ENCODE results near the gene GPSM1. TPM values are rescaled to one million over a fixed set of nuclear protein-coding genes. Genes with fewer than 3 reads are reported as not detected.
"Not testable (repeated sequence)": the region's sequence is repeated elsewhere in the genome, so short reads cannot be mapped to it uniquely, and the experiment has no call there.

Gene GPSM1
- total RNA-seq, 1 donor from 2014 or later: 27.0 TPM

DNA sequence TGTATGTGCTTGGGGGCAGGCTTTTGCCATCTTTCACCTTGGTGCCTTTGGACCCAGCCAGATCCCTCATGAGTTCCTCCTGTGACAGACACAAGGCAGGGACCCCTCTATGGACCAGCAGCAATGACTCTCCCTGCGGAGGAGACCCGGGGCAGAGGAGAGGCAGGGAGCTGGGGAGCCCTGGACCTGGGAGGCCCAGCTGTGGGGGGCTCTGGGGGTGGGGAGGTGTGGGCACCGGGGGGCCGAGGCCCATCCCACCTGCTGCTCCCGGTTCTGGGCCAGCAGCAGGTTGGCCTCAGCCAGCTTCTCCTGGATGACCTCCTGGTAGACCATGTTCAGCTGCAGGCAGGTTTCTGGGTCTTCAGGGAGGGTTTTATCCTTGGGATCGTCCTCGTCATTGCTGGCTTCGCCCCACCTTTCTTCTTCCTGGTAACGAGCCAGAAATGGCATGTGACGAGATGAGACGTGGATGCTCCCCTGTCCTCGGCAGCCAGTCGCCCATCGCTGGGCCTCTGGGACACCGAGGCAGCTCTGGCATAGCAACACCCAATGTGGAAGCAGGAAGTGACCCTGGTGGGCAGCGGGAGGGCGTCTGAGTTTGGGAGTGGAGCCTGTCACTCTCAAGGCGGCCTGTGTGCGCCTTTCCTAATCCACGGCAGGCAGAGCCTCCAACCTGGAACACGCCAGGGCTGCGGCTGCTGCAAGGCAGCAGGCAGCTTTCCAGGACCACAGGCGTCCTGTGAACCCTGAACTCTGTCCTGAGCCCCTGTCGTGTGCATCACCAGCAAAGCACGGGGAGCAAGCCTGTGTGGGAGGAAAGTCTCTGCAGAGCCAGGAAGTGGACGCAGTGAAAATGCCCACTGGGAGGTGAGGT is 68.2 kb downstream of the GPSM1 start:
- DNase-seq: no peak

DNA sequence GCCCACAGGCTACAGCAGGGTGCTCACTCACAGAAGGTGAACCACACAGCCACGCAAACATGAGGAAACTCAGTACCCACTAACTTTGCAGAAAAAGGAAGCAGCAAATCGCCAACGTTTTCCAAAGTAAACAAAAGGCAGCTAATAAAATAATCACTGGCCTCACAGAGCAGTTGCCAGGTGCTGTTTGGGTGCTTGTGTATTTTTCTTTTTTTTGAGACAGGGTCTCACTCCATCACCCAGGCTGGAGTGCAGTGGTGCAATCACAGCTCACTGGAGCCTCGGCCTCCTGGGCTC is 68.8 kb downstream of the GPSM1 start:
- DNase-seq: no peak

DNA sequence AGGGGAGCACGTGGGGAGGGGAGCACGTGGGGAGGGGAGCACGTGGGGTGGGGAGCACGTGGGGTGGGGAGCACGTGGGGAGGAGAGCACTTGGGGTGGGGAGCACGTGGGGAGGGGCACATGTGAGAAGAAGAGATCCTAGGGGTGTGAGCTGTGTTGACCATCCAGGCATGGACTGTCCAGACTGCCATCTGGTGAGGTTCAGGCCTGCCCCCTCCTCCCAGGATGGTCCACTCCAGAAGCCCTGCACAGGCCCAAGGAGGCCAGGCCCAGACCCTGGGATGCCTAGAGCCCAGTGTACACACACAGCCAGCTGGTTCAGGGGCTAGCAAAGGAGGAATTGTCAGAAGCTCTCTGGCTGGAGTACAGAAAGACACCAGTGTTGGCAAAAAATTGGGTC is 70.3 kb downstream of the GPSM1 start:
- DNase-seq: no peak

DNA sequence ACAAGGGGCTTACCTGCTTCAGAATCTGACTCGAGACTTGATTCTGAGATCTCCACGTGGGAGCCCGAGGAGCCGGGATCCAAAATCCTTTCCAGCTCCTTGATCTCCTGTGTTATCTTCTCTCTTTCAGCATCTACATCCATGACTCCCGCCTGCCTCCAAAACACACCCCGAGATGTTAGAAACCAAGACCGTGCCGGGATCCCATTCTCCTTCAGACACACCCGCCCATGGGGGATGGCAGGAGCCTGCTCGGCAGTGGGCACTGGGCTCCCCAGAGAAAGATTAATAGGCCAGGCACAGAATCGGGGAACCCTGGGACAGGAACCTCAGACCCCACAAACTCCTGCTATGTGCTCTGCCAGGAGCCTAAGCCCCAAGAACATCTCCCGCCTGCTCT is 70.9 kb downstream of the GPSM1 start:
- no peak for DNase-seq

DNA sequence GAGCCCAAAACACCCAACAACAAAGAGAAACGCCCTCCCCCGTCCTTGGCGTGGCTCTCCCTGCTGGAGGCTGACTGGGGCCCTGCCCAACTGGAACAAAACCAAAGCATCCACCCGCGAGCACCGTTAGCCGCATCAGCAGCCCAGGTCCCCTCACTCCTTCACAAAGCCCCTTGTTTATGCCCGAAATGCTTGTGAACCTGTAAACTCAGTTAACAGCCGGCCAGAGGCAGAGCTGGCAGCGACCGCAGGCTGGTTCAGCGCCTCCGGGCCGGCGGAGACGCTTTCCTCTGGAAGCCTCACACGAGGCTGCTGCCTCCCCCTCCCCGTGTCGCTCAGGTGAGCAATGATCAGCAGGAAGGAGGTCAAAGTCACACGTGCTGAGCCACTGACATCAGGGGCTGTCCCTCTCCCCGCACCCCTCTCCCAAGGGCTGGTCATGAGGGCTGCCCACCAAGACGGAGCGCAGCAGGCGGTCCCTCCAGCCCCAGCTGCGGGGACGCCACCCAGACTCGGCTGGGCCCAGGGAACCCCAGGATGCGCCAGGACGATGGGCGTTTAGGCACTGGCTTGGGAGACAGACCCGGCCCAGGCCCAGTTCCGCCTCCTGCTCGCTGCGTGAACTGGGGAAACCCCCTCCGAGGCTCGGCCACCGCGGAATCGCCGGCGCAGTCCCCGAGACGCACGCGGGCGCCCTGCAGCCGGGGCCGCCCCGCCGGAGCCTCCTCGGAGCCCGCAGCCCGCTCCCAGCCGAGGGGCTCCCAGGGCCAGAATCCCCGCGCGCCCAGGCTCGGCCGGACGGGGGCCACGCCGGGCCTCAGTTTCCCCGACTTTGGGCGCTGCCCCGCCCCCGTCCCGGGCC is 72.1 kb downstream of the GPSM1 start:
- no peak for DNase-seq

DNA sequence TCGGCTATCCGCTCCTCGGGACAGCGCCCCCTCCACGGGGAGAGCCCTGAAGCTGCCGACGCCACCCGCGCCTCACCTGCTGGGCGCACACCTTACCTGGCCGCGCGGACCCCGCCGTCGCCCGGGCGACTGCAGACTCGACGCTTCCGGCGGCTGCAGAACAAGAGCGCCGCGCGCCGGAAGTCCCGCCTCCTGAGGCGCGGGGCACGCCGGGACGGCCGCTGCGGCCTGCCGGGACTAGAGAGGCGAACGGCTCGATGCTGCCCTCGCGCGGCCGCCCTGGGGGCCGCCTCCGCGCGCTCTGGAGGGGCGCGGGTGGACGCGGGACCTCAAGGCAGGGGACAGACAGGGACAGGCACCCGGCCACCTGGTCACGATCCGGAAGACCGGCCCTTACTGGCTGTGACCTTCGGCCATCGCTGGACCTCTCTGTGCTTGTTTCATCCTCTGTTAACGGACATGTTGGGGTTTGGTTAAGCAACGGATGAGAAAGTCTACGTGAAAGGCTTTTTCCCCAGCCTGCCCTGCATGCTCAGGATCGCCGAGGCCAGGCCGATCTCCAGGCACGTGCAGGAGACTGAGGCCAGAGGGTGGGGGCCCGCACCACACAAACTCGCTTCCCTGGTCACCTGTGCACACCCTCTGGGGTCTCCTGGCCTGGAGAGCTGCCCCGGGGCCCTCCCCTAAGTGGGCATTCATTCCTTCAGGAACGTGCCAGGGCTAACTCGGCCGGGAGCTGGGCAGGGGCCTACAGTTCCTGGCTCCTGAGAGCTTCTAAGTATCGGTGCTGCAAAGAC is 72.9 kb downstream of the GPSM1 start, which contains the start of gene SNAPC4:
TSS of gene SNAPC4 (minus strand) at position 133 of the 797 bp plus-strand sequence. CDS start 1,742 bp downstream, outside the sequence.
- peak; percentile 94 for DNase-seq

DNA sequence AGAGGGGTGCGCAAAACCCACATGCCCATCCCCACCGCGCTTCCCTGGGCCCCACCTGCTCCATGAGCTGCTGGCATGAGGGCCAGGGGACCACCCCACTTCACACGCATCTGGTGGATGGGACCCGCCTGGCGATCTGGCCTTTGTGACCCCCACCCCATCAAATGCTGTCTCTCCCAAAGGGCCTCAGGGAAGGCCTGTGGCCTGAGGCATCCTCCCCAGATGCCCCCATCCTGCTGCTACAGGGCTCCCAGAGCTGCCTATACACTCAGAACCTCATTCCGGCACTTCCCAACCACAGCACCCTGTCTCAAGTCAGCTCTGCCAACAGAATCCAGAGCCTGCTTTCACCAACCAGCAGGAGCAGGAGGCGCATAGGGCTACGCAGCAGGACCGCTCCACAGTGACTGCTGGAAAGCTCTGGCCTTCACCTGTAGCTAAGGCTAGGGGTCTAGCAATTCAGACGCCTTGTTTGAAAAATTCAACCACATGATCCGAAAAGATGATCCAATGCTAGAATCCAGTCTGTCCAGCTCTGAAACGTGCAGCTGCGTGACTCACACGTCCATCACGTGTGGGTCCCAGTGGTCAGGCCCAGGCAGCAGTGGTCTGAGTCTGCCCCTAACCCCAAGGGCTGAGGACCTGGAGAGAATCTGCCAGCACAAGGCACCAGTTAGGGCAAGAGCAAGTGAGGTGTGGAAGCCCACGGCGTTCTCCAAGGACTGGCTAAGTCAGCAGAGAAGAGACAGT is 74.0 kb downstream of the GPSM1 start:
- DNase-seq: no peak

DNA sequence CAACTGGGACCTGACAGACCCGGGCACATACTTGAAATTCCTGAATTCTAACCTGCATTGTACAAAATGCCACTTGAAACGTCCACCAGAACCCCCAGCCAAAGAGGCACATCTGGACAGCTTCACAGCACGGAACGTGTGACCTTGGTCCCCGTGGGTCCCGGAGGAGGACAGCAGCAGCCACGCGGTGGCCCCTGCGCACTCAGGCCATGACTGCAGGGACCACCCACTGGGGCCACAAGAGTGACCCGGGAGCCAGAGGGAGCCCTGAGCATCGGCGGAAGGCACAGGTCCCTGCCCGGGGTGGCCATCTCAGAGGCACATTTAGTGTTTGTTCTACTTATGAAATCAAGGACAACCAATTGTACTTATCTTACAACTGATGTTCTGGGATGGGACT is 74.7 kb downstream of the GPSM1 start:
- no peak for DNase-seq

DNA sequence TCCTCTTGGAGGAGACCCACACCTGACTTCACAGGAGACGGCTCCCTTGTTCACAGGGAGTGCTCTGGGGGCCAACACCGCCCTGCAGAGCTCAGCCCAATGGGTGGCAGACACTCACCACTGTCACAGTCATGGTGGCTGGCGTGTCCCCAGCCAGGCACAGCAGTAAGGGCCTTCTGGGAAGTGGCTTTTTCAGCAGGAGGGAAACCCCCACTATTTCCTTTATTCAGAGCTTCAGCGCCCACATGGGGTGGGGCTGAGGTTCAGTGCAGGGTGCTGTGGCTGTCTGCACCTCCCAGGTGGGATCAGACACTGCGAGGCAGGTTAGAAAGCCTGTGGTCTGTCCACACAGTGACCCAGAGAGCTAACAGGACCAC is 76.2 kb downstream of the GPSM1 start:
- no peak for DNase-seq

DNA sequence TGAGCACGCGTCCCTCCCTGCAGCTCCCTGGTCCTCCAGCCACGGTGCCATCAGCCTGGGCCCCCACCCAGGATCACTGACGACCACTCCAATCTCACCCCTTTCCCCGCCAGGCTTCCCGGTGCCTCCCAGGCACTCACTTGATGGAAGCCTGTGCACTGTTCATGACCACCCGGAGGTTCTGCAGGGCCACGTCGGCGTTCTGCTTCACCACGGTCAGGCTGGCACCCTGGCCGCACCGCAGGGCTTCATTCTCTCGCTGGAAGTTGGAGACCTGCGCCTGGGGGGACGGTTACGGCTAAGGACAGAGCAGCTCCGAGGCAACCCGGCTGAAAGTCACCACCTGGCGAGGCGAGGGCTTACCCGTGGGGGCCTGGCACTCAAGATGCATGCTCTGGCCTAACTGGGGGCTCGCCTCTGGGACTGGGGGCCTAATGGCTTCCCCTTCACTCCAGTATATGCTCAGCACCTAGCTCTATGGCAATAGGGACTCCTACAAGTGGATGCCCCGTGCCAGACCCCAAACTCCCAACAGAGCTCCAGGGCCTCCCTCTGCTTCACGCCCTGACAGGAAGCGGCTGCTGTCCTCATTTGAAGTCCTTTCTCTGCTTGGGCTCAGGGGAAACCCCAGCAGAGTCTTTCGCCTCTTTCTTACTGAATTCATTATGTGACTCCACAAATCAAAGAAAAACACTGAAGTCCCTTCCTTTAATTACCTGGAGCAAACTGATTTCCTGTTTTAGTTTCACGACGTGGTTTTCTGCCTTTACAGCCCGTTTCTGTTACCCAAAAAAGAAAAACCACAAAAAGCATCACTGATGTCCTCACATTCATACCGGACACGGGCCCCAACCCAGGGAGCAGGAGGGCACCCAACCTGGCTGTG is 76.8 kb downstream of the GPSM1 start:
- DNase-seq: no peak

DNA sequence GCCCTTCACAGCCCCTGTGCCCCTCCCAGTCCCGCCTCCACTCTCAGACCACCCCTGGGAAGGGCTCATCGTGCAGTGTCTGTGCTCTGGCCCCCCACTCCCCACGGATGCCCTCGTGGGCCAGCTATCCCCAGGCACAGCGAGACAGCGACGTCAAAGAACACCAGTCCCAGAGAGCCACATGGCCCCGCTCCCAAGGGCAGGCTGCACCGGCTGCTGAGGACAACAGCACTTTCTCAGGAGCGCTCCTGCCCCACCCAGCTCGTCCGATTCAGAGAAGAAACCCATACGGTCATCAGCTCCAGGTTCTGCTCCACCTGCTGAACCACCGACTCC is 77.4 kb downstream of the GPSM1 start:
- DNase-seq: no peak

DNA sequence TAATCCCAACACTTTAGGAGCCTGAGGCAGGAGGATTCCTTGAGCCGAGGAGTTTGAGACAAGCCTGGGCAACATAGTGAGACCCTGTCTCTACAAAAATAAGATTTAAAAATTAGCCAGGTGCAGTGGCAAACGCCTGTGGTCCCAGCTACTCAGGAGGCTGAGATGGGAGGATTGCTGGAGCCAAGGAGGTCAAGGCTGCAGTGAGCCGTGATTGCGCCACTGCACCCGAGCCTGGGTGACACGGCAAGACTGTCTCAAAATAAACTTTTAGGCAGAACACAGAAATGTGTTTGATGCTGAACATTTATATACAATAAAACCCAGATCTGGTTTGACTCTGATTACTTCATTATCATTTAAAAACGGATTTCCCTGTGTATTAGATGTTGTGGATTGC is 78.1 kb downstream of the GPSM1 start:
- DNase-seq: no peak

DNA sequence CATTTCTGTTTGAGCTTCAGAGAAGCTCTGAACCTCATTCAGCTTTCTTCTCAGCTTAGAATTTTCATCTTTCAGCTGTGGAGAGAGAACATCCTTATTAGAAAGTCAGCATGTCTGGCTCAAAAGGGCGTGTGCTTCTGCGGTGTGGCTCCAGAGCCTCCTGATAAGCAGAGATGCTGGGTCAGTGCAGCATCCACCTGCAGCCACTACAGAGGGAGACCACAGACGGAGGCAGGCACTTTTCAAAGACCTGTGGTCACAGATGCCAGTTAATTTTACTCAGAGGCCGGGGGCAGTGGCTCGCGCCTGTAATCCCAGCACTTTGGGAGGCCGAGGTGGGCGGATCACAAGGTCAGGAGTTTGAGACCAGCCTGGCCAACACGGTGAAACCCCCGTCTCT is 78.6 kb downstream of the GPSM1 start:
- DNase-seq: not testable (repeated sequence)

DNA sequence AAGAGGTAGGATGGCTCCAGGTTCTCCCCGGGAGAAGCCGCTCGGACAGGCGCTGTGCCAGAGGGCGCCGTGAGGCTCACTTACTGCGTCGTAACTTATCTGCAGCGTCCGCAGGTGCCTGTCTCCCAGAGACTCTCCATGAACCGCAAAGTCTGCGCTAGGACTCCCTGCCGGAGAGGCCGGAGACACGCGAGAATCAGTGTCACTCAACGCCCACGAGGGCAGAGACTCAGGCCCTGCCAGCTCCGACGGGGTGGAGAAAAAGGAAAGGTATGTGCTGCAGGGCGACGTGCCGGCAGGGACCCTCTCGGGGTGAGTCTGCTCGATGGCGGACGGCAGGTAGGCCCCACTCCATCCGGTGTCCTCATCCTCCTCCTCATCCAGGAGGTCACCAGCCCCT is 79.7 kb downstream of the GPSM1 start:
- DNase-seq: not testable (repeated sequence)

DNA sequence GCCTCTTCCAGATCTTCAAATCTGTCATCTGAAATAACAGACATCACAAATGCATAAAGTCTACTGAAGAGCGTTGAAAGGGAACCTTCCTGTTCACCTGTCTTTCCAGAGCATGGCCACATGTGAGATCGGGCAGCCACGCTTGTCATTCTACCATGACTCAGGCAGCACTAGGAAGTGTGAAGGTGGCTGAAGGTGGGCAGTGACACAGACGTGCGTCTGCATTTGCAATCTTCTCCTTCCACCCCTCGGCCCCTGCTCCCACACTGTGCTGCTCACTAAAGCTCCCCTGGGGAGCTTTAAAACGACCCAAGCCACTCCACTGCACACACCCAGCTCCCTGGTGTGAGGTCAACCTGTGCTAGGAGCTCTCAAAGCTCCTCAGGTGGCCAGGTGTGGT is 80.6 kb downstream of the GPSM1 start:
- DNase-seq: no peak

Other genes with a start within 250 kb of the GPSM1 start
- gene NACC2, start 232.2 kb upstream of the GPSM1 start, total RNA-seq: 9.8 TPM
- gene TMEM250, start 208.7 kb upstream of the GPSM1 start, total RNA-seq: 28.0 TPM
- gene LHX3, start 122.4 kb upstream of the GPSM1 start, total RNA-seq: not detected
- 9.0 TPM for gene QSOX2, start 81.7 kb upstream of the GPSM1 start, total RNA-seq
- gene CCDC187, start 23.4 kb upstream of the GPSM1 start, total RNA-seq: 0.51 TPM
- 9.2 TPM for gene DNLZ, start 36.2 kb downstream of the GPSM1 start, total RNA-seq
- 4.3 TPM for gene CARD9, start 46.1 kb downstream of the GPSM1 start, total RNA-seq
- gene SNAPC4, start 72.6 kb downstream of the GPSM1 start, total RNA-seq: 11.5 TPM
- 22.6 TPM for gene ENTR1, start 83.1 kb downstream of the GPSM1 start, total RNA-seq
- 57.1 TPM for gene PMPCA, start 83.1 kb downstream of the GPSM1 start, total RNA-seq
- gene INPP5E, start 112.3 kb downstream of the GPSM1 start, total RNA-seq: 8.4 TPM
- 29.4 TPM for gene SEC16A, start 155.5 kb downstream of the GPSM1 start, total RNA-seq
- gene NOTCH1, start 218.5 kb downstream of the GPSM1 start, total RNA-seq: 45.4 TPM